Activated T-cell treated with anti-CD3 and anti-CD28 coated beads for 48 hours (primary cell): ENCODE results near the gene LHX6.

Experiments used
- DNase-seq: peaks from one replicate; pipeline ENCODE4 v3.0.0-alpha.2; 2020; ENCODE audit warnings: low read depth

The LHX6 gene

GRCh38 chr9:122228568-122229484, at the start of gene LHX6:
LHX6 (minus strand) TSS chr9:122228957; CDS start chr9:122228740, 217 bp downstream.
- DNase-seq = no peak

DNA sequence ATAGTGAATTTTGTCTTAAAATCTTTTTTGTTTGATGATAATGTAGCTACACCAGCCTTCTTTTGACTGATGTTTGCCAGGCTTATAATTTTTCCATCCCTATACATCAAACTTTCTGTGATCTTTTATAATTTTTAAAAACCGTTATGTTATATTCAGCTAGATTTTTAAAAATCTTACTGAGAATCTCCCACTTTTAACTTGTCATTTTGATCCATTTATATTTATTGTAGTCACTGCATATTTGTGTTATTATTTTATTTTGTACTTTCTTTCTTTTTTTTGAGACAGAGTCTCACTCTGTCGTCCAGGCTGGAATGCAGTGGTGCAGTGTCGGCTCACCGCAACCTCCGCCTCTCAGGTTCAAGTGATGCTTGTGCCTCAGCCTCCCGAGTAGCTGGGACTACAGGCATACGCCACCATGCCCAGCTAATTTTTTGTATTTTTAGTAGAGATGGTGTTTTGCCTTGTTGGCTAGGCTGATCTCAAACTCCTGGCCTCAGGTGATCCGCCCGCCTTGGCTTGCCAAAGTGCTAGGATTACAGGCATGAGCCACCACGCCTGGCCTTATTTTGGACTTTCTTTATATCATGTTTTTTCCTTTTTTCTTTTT, 48.6 kb upstream of the LHX6 start:
- DNase-seq = no peak

DNA sequence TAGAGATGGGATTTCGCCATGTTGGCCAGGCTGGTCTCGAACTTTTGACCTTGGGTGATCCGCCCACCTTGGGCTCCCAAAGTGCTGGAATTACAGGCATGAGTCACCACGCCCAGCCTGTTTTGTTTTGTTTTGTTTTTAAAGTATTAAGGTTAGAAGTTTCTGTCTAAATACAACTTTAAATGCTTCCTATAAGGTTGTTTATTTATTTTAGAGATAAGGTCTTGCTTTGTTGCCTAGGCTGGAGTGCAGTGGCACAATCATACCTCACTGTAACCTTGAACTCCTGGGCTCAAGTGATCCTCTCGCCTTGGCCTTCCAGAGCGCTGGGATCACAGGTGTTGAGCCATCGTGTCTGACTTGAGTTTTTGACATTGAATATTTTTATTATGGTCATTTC, 47.3 kb upstream of the LHX6 start:
- DNase-seq = no peak

GRCh38 chr9:122274055-122274454, 45.3 kb upstream of the LHX6 start:
- no peak for DNase-seq

DNA sequence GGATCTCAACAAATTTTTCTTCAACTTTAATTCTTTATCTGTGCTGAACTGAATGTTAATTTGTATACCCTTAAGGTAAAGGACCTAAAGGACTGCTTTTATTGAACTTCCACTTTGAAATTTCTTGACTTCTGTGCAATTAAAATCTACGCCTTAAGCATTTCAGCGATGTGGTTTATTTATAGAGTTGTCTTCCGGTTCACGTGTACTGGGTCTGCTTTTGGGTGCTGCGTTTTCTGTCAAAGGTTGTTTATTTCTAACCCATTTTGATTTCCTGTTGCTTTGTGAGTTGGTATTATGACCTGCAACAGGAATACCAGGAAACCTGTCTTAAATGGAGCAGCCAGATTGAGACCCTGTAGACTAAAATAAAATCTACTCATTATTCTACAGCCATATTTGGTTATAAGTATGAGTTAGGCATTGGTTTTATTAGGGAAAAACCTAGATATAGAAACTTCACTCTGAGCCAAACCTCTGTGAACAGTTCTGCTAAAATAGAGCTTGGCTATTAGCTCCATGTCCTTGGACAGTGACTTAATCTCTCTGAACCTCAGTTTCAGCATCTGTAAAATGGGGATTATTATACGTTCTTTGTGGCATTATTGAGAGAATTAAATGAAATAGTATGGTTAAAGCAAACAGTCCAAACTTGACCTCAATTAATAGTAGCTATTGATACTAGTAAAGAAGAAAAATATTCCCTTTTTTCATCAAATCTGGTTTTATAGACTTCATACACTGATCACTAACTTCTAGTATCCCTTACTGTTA, 39.5 kb upstream of the LHX6 start:
- DNase-seq = no peak

DNA sequence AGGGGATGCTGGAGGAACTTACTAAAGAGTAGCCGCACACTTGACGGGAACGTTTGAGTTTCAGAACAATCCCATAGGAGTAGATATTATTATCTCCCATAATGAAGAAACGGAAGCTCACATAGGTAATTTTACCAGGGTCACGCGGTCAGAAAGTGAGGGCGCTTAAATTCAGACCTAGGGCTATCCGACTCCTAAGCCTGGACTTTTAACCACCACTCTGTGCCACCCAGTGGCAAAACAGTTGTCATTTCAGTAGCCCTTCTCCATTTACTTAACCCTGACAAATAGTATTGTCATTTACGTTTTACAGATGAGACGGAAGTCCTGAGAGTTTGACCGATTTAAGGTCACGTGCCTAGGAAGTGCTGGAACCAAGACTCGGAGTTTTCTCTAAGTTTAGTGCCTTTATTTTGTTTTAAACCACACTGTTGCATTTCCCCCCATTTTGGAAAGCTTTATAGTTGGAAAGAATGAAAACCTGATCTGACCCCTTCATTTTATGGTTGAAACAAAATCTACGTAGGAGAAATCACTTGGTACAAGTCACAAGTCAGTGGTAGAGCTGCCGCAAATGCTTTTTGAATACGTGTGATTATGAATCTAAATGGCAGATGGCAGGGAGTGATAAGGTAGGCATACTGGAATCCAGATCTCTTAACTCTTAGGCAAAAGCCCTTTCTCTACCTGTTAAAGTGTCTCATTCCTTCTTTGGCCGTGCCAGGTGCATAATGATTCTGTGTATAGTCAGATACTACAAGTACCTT, 36.6 kb upstream of the LHX6 start:
- peak; percentile 5 for DNase-seq

GRCh38 chr9:122264360-122265148, 35.8 kb upstream of the LHX6 start, which contains the start of the genes MRRF and RBM18:
MRRF (plus strand) TSS chr9:122264882; CDS start chr9:122270892, 6,010 bp downstream.
RBM18 (minus strand) TSS chr9:122264840; CDS start chr9:122261492, 3,348 bp downstream.
- DNase-seq = peak; percentile 89

DNA sequence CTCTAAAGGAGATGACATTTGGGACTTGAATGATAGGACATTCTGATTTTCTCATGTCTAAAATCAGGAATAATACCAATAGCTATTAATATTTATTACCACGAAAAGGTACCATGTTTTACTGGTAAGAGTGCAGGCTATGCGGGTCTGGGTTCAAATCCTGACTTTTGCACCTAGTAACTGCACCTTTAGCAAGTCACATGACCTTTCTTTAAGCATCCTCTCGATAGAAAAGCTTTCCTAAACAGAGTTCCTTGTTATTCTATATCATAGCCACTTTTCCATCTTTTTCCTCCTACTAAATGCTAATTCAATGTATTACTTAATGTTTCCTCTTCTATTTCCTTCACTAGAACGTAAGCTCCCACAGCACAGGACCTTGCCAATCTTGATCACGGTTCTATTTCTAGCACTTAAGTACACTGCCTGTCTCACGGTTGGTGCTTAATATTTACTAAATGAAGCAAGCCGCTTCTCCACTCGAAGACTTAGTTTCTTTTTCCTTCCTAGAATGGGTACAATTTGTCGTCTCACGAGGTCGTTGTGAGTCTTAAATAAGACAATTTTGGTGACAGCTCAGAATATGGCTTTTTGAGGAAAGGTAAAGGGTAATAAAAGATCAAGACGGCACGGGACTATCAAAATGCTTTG, 35.1 kb upstream of the LHX6 start:
- no peak for DNase-seq

- no peak for DNase-seq
These were observed 33.3 kb upstream of the LHX6 start for GRCh38 chr9:122262073-122262472.

DNA sequence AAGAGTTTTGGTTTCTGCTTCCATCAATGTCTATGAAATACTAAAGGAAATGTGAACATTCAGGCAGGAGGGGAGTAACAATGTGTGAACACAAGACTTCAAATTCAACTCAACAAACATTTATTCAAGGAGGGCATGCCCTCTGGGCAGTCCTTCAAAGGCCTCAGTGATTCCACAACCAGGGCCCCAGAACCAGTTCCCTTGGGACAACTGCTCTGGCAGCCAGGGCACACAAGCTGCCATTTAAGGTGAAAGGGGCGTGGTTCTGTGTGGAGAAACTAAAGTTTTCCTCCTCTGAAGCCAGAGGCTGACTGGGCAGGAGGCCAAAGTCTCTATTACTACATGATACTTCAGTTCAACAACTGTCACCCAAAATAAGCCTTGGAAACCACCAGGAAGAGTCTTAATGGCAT, 32.7 kb upstream of the LHX6 start:
- no peak for DNase-seq

DNA sequence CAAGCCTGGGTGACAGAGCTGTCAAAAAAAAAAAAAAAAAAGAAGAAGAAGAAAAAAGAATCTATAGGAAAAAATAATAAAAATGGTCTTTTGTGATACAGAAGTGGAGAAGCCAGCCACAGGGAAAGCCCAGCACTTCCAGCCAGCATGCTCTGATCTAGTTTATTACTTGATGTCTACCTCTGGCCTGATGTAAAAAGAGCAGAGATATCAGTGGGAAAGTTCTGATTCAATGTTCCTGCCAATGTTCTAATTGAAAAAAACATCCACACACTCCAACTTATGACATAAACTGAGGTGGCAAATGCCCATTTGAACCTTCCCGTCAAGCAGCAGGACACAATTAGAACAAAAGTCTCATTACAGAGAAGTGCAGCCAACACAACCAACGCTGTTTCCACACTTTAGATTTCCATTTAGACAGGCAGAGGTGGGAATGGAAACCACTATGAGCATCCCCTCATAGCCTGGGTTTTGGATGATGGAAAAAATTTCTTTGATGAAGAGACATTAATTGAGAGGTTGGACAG, 30.2 kb upstream of the LHX6 start:
- no peak for DNase-seq

GRCh38 chr9:122256206-122256605, 27.4 kb upstream of the LHX6 start:
- no peak for DNase-seq

- DNase-seq = no peak
These were observed 26.0 kb upstream of the LHX6 start for GRCh38 chr9:122254761-122255160.

- no peak for DNase-seq
These were observed 24.0 kb upstream of the LHX6 start for GRCh38 chr9:122252796-122253195.

DNA sequence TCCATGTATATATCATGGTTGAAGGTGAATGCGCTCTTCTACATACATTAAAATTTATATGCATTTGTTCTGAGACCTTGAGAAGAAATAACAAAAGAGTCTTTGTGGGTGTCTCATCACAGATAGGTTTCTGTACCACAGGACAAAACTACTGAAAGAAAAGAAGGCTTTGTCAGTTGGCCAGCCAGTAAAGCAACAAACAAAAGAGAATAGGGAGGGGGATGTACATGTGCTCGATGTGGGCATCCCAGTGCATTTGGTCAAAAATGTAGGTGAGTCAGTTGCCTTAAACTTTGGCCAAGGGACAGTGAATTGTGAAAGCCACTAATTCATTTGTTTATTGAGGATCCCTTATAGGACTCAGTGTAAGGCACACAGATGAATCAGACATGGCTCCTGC, 22.6 kb upstream of the LHX6 start:
- no peak for DNase-seq

- DNase-seq = no peak
These were observed 19.7 kb upstream of the LHX6 start for GRCh38 chr9:122248448-122248865.

DNA sequence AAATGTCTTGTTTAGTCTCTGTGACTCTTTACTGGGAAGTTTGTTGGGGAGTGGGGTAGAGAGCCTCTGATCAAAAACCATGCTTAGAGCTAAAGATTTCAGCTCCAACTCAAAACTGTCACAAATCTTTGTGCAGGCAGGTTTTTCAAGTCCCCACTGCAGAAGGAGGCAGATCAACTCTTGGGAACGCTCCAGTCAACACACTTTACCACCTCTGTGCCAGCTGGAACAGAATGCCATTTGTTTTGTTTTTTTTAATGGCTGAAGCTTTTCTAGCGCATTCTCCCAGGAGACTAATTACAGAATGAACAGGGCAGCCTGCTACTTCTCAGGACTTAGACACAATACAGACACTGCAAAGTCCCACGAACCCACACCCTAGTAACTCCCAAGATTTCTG, 17.9 kb upstream of the LHX6 start:
- DNase-seq = no peak

GRCh38 chr9:122244349-122244748, 15.6 kb upstream of the LHX6 start:
- DNase-seq = no peak

DNA sequence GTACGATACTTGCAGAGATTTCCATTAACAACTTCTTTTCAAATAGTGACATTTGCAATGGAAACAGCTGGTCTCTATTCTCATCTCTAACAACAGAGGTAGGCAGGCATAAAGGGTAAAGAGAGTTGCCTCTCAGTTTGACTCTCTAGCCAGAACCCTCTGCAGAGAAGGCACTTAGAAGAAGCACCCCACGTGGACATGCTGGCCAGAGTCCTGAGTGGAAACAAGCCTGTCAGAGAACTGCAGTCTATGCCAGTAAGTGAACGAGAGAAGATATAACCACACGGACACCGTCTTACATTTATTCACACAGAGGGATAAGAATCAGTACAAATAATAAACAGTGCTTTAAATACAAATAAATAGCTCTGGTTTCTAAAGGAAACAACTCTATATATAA, 11.0 kb upstream of the LHX6 start:
- no peak for DNase-seq

DNA sequence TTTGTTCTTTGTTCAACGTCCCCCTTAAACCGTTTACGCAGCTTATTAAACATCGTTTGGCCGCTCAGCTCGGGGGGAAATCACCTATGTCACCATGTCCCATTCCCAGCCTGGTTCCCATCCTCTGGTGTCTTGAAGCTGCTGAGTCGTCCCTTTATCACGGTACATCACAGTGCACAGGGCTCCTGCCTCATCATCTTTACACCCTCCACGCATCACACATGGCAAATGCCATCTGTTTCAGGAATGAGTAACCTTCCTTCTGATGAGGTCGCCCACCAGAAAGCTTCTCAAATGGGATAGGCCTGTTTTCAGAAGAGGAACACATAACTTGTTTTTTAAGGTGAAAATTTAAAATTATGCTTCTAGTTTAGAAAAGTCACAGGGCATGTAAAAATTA, 7.9 kb upstream of the LHX6 start:
- no peak for DNase-seq
